ENCODE data around the gene KDM4B.

Gene KDM4B

DNA sequence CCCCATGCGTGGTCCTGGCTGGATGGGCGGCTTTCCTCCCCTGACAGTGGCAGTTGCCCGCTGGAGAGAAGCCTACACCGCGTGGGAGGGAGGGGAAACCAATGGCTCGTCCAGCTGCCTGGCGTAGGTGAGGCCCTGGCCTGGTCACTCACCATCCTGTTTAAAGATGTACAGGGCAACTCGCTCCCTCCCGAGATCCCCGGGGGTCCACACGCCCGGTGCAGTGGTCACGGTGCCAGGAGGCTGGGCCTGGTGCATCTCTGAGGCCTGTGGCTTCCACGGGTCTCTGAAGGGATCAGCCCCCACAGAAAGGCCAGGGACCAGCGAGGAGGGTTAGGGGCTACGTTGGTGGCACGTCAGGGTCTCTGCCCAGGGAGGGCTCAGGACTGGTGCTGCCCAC, 156.5 kb downstream of the KDM4B start:
- no peaks in the 10 kb centered on the region for H3K4me1 ChIP-seq (ENCODE audit: insufficient read depth, low read length)
- peaks cover 35% of the 10 kb centered on the region for H3K36me3 ChIP-seq (ENCODE audit: insufficient read depth, low read length)
- DNase-seq (no peak), ATAC-seq (ENCODE audit: insufficient read depth, low read depth) (no peak)
- H3K27me3 ChIP-seq (ENCODE audit: insufficient read depth, low read length, poor library complexity): no peaks in the 10 kb centered on the region
- no peak overlapping the region for H3K4me2 ChIP-seq (ENCODE audit: insufficient read depth, low read length)
- H3K9ac ChIP-seq (ENCODE audit: low read depth, low read length): no peak overlapping the region
- no peaks in the 10 kb centered on the region for H3K79me2 ChIP-seq (ENCODE audit: insufficient read depth, low read length)
- peaks cover 15% of the 10 kb centered on the region for H4K20me1 ChIP-seq (ENCODE audit: insufficient read depth, low read length)
- H3K9me3 ChIP-seq (ENCODE audit: insufficient read depth, low read length, severe bottlenecking): no peaks in the 10 kb centered on the region
- H3K27ac ChIP-seq (ENCODE audit: low read length): no peak overlapping the region
- H2AFZ ChIP-seq (ENCODE audit: low read depth, low read length): no peak overlapping the region
- TF ChIP-seq EZH2 (IDR thresholded peaks at IDR 0.05; ENCODE audit: borderline replicate concordance, low read depth, low read length, severe bottlenecking): no peak
- TF ChIP-seq, protein P1, sequence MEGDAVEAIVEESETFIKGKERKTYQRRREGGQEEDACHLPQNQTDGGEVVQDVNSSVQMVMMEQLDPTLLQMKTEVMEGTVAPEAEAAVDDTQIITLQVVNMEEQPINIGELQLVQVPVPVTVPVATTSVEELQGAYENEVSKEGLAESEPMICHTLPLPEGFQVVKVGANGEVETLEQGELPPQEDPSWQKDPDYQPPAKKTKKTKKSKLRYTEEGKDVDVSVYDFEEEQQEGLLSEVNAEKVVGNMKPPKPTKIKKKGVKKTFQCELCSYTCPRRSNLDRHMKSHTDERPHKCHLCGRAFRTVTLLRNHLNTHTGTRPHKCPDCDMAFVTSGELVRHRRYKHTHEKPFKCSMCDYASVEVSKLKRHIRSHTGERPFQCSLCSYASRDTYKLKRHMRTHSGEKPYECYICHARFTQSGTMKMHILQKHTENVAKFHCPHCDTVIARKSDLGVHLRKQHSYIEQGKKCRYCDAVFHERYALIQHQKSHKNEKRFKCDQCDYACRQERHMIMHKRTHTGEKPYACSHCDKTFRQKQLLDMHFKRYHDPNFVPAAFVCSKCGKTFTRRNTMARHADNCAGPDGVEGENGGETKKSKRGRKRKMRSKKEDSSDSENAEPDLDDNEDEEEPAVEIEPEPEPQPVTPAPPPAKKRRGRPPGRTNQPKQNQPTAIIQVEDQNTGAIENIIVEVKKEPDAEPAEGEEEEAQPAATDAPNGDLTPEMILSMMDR (IDR thresholded peaks at IDR 0.05; ENCODE audit: borderline replicate concordance, extremely low read depth, low read length, poor library complexity, severe bottlenecking): no peak
- no peak overlapping the region for H3K4me3 ChIP-seq (ENCODE audit: low read depth in 1 of 2, low read length in 2 of 2)

DNA sequence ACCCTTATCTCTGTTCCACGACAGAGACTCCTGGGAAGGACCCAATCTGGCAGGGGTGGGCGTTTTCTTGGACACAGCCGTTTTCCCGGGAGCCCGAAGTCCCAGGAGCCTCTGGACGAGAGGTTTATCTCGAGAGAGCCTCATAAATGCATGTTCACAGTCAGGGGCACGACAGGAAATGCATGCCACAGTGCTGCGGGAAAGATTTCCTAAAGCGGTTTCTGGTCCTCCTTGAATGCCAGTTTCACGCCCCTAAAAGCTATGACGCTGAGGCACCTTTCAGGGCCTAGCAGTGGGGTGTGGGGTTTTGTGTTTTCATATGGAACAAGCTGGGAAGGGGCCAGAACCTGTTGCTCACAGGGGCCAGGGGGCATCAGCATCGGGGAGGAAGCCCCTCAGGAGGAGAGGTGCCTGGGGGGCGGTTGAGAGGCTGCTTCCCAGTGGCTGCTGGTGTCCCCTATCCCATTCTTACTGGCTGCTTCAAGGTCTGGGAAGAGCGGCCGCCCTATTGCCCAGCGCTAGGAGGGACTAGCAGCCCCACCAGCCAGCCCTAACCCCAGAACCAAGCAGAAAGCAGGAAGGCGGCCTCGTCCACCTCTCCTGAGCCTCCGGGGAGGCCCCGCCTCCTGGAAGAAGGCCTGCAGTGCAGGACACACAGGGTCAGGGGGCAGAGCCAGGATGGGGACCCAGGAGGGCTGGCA, 157.0 kb downstream of the KDM4B start:
- Histone ChIP-seq H3K4me3 (ENCODE audit: low read depth in 1 of 2, low read length in 2 of 2) (no peak overlapping the region), H3K4me1 (ENCODE audit: insufficient read depth, low read length) (no peaks in the 10 kb centered on the region), H3K79me2 (ENCODE audit: insufficient read depth, low read length) (no peaks in the 10 kb centered on the region), H3K27ac (ENCODE audit: low read length) (no peak overlapping the region), H3K36me3 (ENCODE audit: insufficient read depth, low read length) (peaks cover 36% of the 10 kb centered on the region), H3K4me2 (ENCODE audit: insufficient read depth, low read length) (no peak overlapping the region), H3K9me3 (ENCODE audit: insufficient read depth, low read length, severe bottlenecking) (no peaks in the 10 kb centered on the region), H3K27me3 (ENCODE audit: insufficient read depth, low read length, poor library complexity) (no peaks in the 10 kb centered on the region), H2AFZ (ENCODE audit: low read depth, low read length) (no peak overlapping the region), H3K9ac (ENCODE audit: low read depth, low read length) (no peak overlapping the region), H4K20me1 (ENCODE audit: insufficient read depth, low read length) (peaks cover 19% of the 10 kb centered on the region)
- DNase-seq: no peak
- no peak for TF ChIP-seq EZH2 (IDR thresholded peaks at IDR 0.05; ENCODE audit: borderline replicate concordance, low read depth, low read length, severe bottlenecking)
- TF ChIP-seq, protein P1 (IDR thresholded peaks at IDR 0.05; ENCODE audit: borderline replicate concordance, extremely low read depth, low read length, poor library complexity, severe bottlenecking): no peak
- ATAC-seq (ENCODE audit: insufficient read depth, low read depth): no peak

DNA sequence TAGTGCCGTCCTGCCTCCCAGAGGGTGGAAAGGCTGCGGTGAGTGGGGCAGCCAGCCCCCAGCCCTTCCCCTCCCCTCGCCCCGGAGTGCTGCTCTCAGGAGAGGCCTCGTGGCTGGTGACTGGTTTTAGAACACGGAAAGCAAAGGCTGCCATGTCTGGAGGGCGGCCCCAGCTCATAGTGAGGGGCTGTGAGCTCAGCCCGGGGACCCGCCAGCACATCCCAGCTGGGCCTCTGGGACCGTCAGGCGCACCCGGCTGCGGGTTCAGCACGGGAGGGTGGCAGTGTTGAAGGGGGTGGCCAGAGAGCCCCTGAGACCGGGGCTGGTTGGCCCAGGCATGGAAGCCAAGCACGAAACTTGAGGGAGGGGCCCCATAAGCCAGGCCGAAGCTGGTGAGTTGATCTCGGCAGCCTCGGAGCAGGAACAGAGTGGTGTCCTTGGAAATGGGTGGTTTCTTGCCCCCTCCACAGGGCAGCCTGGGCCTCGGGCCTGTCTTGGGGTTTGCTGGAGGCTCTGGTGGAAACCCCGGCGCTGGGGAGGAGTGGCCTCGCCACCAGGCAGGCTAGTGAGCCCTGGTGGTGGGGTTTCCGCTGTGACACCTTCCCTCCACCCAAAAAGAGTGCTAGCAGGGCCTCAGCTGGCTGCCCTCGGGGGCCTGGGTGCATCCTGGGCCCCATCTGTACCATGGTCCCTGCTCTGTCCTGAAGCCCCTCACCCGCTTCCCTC, 157.7 kb downstream of the KDM4B start:
- Histone ChIP-seq H3K4me1 (ENCODE audit: insufficient read depth, low read length) (no peaks in the 10 kb centered on the region), H3K9me3 (ENCODE audit: insufficient read depth, low read length, severe bottlenecking) (no peaks in the 10 kb centered on the region), H3K9ac (ENCODE audit: low read depth, low read length) (no peak overlapping the region), H3K79me2 (ENCODE audit: insufficient read depth, low read length) (no peaks in the 10 kb centered on the region), H3K27ac (ENCODE audit: low read length) (no peak overlapping the region), H3K27me3 (ENCODE audit: insufficient read depth, low read length, poor library complexity) (no peaks in the 10 kb centered on the region), H2AFZ (ENCODE audit: low read depth, low read length) (no peak overlapping the region), H4K20me1 (ENCODE audit: insufficient read depth, low read length) (peaks cover 19% of the 10 kb centered on the region), H3K4me3 (ENCODE audit: low read depth in 1 of 2, low read length in 2 of 2) (no peak overlapping the region), H3K36me3 (ENCODE audit: insufficient read depth, low read length) (peaks cover 34% of the 10 kb centered on the region), H3K4me2 (ENCODE audit: insufficient read depth, low read length) (no peak overlapping the region)
- no peak for TF ChIP-seq EZH2 (IDR thresholded peaks at IDR 0.05; ENCODE audit: borderline replicate concordance, low read depth, low read length, severe bottlenecking)
- TF ChIP-seq, protein P1 (IDR thresholded peaks at IDR 0.05; ENCODE audit: borderline replicate concordance, extremely low read depth, low read length, poor library complexity, severe bottlenecking): no peak
- no peak for DNase-seq
- ATAC-seq (ENCODE audit: insufficient read depth, low read depth): no peak

All from DND-41 (cell line).